HCT116 (cell line): Measurements from ENCODE around the gene TIMM10. TPM values are rescaled to one million over a fixed set of nuclear protein-coding genes. Genes with fewer than 3 reads are reported as not detected.

Source experiments
- CEBPB ChIP-seq: IDR thresholded peaks from 2 replicates; pipeline ENCODE4 v1.6.1; 2012; ENCODE audit warnings: low read depth
- EZH2phosphoT487 ChIP-seq: fragments of 200-600 bp; IDR thresholded peaks from 2 replicates; pipeline ENCODE4 v1.6.1; 2018; ENCODE audit warnings: antibody characterized with exemption, borderline replicate concordance
- POLR2A ChIP-seq: IDR thresholded peaks from 2 replicates; pipeline ENCODE4 v1.7.0; 2011; ENCODE audit warnings: borderline replicate concordance; ENCODE audit not compliant: insufficient read depth, insufficient read length; ENCODE audit errors: extremely low read depth
- ZNF274 ChIP-seq: fragments of 200-500 bp; sonication (Bioruptor generic); IDR thresholded peaks from 2 replicates; pipeline ENCODE4 v1.6.1; 2014; ENCODE audit warnings: mild to moderate bottlenecking, low read depth, low read length, inconsistent platforms
- total RNA-seq: library from RNA; stranded (reverse); gene quantifications from one replicate; pipeline ENCODE4 v1.2.1, GENCODE V29; 2021; ENCODE audit not compliant: unreplicated experiment
- TF ChIP-seq, protein P1 (sequence below): IDR thresholded peaks from 2 replicates; pipeline ENCODE4 v1.6.1; 2012; ENCODE audit warnings: low read depth
- TF ChIP-seq, protein P2 (sequence below), 3 experiments: fragments of 200-600 bp in 1 of 3; sonication (generic) in 1 of 3; IDR thresholded peaks in 2 of 3; conservative IDR thresholded peaks in 1 of 3; 2 replicates each; pipeline ENCODE4 v1.5.1; 2012 to 2017; ENCODE audit warnings: low read depth in 2 of 3, low read length in 2 of 3, antibody characterized with exemption in 1 of 3, borderline replicate concordance in 1 of 3, control low read depth in 1 of 3, mild to moderate bottlenecking in 1 of 3, mixed read lengths in 1 of 3, mixed run types in 1 of 3, moderate library complexity in 1 of 3; ENCODE audit not compliant: insufficient read depth in 1 of 3
- TF ChIP-seq, protein P3 (sequence below): IDR thresholded peaks from 2 replicates; pipeline ENCODE4 v1.6.1; 2012

TIMM10 gene
- total RNA-seq, 1 experiment from 2014 or later = 65.6 TPM

DNA sequence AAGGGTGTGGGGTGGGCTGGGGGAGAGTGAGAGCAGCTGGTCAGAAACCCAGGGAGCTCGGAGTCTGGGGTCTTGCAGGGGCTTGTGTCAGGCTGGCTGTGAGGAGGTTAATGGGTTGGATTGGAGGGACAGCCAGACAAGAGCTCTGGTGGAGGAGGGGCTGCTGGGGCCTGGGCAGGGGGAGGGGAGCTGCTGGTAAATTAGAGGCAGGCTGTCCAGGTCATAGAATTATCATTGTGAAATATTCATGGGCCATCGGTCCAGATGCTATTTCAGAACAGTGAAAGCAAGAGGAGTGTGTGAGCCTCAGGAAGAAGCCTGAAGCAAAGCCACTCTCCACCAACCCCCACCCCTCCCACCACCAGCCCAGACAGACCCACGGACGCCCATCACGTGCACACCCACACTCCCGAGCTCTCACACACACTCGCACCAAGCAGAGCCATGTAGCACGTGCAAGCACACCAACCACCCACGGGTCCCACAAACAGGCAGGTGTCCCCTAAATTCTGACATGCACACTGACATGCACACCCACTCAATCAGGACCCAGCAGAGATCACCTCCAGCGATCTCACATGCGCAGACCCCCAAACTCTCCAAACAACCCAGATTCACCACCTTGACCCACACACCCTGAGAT is 51.4 kb downstream of the TIMM10 start (continued):
- TF ChIP-seq, protein P1, sequence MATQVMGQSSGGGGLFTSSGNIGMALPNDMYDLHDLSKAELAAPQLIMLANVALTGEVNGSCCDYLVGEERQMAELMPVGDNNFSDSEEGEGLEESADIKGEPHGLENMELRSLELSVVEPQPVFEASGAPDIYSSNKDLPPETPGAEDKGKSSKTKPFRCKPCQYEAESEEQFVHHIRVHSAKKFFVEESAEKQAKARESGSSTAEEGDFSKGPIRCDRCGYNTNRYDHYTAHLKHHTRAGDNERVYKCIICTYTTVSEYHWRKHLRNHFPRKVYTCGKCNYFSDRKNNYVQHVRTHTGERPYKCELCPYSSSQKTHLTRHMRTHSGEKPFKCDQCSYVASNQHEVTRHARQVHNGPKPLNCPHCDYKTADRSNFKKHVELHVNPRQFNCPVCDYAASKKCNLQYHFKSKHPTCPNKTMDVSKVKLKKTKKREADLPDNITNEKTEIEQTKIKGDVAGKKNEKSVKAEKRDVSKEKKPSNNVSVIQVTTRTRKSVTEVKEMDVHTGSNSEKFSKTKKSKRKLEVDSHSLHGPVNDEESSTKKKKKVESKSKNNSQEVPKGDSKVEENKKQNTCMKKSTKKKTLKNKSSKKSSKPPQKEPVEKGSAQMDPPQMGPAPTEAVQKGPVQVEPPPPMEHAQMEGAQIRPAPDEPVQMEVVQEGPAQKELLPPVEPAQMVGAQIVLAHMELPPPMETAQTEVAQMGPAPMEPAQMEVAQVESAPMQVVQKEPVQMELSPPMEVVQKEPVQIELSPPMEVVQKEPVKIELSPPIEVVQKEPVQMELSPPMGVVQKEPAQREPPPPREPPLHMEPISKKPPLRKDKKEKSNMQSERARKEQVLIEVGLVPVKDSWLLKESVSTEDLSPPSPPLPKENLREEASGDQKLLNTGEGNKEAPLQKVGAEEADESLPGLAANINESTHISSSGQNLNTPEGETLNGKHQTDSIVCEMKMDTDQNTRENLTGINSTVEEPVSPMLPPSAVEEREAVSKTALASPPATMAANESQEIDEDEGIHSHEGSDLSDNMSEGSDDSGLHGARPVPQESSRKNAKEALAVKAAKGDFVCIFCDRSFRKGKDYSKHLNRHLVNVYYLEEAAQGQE = no peak
- TF ChIP-seq POLR2A (no peak), CEBPB (no peak), ZNF274 (no peak), EZH2phosphoT487 (no peak)
- TF ChIP-seq, protein P2, sequence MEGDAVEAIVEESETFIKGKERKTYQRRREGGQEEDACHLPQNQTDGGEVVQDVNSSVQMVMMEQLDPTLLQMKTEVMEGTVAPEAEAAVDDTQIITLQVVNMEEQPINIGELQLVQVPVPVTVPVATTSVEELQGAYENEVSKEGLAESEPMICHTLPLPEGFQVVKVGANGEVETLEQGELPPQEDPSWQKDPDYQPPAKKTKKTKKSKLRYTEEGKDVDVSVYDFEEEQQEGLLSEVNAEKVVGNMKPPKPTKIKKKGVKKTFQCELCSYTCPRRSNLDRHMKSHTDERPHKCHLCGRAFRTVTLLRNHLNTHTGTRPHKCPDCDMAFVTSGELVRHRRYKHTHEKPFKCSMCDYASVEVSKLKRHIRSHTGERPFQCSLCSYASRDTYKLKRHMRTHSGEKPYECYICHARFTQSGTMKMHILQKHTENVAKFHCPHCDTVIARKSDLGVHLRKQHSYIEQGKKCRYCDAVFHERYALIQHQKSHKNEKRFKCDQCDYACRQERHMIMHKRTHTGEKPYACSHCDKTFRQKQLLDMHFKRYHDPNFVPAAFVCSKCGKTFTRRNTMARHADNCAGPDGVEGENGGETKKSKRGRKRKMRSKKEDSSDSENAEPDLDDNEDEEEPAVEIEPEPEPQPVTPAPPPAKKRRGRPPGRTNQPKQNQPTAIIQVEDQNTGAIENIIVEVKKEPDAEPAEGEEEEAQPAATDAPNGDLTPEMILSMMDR (IDR thresholded peaks at IDR 0.05 in 2 of 3, conservative IDR thresholded peaks at IDR 0.05 in 1 of 3; ENCODE audit: borderline replicate concordance in 1 of 3, insufficient read depth in 1 of 3, low read depth in 2 of 3, low read length in 2 of 3) = no peak
- TF ChIP-seq, protein P3, sequence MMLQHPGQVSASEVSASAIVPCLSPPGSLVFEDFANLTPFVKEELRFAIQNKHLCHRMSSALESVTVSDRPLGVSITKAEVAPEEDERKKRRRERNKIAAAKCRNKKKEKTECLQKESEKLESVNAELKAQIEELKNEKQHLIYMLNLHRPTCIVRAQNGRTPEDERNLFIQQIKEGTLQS = no peak

Other genes starting within 250 kb of the TIMM10 start
- 77.6 TPM for gene TNKS1BP1, start 205.8 kb downstream of the TIMM10 start, total RNA-seq
- gene SSRP1, start 194.9 kb downstream of the TIMM10 start, total RNA-seq = 260 TPM
- not detected for gene P2RX3, start 192.4 kb downstream of the TIMM10 start, total RNA-seq
- gene PRG3, start 149.6 kb downstream of the TIMM10 start, total RNA-seq = not detected
- 0.81 TPM for gene PRG2, start 140.1 kb downstream of the TIMM10 start, total RNA-seq
- 36.9 TPM for gene SLC43A3, start 103.6 kb downstream of the TIMM10 start, total RNA-seq
- 24.0 TPM for gene RTN4RL2, start 70.2 kb downstream of the TIMM10 start, total RNA-seq
- gene SLC43A1, start 15.1 kb downstream of the TIMM10 start, total RNA-seq = 11.8 TPM
- gene SMTNL1, start 6.8 kb upstream of the TIMM10 start, total RNA-seq = not detected
- 24.8 TPM for gene UBE2L6, start 36.9 kb upstream of the TIMM10 start, total RNA-seq
- gene SERPING1, start 66.9 kb upstream of the TIMM10 start, total RNA-seq = 3.4 TPM
- 0.32 TPM for gene YPEL4, start 119.2 kb upstream of the TIMM10 start, total RNA-seq
- 17.7 TPM for gene CLP1, start 127.0 kb upstream of the TIMM10 start, total RNA-seq
- 64.1 TPM for gene ZDHHC5, start 137.4 kb upstream of the TIMM10 start, total RNA-seq
- 18.0 TPM for gene MED19, start 181.5 kb upstream of the TIMM10 start, total RNA-seq
- gene TMX2, start 181.8 kb upstream of the TIMM10 start, total RNA-seq = 93.9 TPM
- gene SELENOH, start 210.7 kb upstream of the TIMM10 start, total RNA-seq = 194 TPM
- gene BTBD18, start 221.1 kb upstream of the TIMM10 start, total RNA-seq = not detected
- gene CTNND1, start 231.0 kb upstream of the TIMM10 start, total RNA-seq = 157 TPM